G401 (cell line): ENCODE results near the gene AGTR1. TPM values are rescaled to one million over a fixed set of nuclear protein-coding genes. Genes with fewer than 3 reads are reported as not detected.

Source experiments
- DNase-seq: peaks from one replicate; pipeline ENCODE4 v3.0.0-alpha.2; 2015; ENCODE audit warnings: low spot score
- in situ Hi-C: cut with HindIII; loops from 2 replicates; pipeline ENCODE4 v1.10.0; 2016; ENCODE audit warnings: low sequenced_read_pairs, mixed read lengths
- total RNA-seq: library from RNA; depleted of rRNA; stranded (reverse); fragments of >200 nt; shearing (Covaris generic); gene quantifications from 2 replicates; pipeline ENCODE4 v1.2.3, GENCODE V29; 2014; rRNA removed

Gene AGTR1
- total RNA-seq: not detected in 2 replicates

- in situ Hi-C loops: no loop called here
- no peak for DNase-seq
These were observed at the start of gene AGTR1 for GRCh38 chr3:148697306-148698189. AGTR1 (plus strand) TSS chr3:148697903; CDS start chr3:148741036, 43,133 bp downstream.

DNA sequence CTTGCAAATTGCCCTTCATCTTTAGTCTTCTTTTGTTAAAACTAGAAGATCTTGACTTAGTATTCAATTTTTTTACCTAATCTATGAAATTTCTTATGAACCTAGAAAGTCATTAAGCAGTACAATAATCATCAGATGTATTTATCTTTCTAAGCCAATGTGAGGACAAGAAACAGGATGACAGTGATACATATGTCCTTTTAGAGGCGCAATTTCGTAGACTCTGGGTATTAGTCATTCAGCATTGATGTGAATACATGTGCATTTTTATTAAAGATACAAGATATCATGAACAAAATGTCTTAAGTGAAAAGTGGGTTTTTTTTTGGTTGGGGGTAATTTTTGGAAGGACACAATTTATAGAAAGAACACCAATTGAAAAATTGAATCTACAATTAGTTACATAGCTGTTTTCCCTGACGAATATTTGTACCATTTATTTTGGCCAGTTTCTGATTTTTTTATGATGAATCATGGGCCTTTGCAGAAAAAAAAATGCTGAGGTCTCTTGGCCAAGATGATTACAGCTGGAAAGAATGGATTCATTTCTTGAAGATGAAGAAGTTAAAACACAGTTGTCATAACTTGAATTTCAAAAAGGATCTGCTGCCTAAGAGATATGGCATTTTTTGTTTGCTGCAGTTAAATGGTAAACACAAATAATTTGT lies 48.9 kb upstream of the AGTR1 start:
- DNase-seq: no peak

DNA sequence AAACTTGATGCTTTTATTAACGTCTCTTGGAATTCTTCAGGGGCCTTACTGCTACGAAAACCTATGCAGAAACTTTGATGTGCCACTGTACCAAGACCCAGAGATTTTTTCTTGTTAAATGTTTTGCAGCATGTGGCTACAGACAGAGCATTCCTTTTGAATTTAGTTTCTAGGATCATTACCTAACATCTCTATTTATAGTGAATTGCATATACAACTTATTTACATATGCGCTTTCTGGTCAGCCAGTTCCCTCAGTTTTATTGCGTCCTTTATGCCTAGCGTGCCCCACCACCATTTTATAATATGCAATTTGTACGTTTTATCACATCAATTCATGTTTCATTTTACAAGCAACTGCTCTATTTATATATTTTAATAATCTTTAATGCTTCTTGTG lies 46.2 kb upstream of the AGTR1 start:
- in situ Hi-C loops: no loop called here
- DNase-seq: no peak

More for the DNA sequence above, 48.9 kb upstream of the AGTR1 start:
- in situ Hi-C loops: no loop called here

DNA sequence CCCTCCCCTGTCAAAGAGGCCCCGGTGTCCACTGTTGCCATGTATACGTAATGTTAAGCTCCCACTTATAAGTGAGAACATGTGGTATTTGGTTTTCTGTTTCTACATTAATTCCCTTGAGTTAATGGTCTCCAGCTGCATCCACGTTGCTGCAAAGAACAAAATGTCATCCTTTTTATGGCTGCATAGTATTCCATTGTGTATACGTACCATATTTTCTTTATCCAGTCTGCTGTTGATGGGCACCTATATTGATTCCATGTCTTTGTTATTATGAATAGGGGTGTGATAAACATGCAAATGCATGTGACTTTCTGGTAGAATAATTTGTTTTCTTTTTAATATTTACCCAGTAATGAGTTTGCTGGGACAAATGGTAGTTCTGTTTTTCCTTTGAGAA lies 43.3 kb upstream of the AGTR1 start:
- in situ Hi-C loops: no loop called here

DNA sequence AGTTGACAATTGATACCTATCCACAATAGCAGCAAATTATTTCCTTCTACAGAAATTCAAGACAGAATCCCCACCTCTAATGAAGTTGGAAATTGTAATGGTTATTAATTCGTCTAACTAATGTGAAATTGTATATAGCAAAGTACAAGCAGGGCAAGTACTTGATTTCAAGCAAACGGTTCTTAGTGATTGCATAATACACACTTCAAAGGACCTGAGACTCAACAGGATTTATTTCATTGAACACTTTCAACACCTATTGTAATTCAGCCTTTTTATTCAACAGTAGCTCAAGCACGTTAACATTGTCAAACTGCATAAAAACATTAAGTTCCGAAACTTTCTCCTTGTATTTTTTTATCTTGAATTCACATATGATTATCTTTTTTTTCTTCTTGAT lies 40.2 kb upstream of the AGTR1 start:
- DNase-seq: no peak
- in situ Hi-C loops: no loop called here

More for the DNA sequence above, 43.3 kb upstream of the AGTR1 start:
- no peak for DNase-seq

GRCh38 chr3:148659512-148659911 lies 38.2 kb upstream of the AGTR1 start:
- no peak for DNase-seq
- in situ Hi-C loops: no loop called here

GRCh38 chr3:148680289-148680688 lies 17.4 kb upstream of the AGTR1 start:
- DNase-seq: no peak
- in situ Hi-C loops: no loop called here

DNA sequence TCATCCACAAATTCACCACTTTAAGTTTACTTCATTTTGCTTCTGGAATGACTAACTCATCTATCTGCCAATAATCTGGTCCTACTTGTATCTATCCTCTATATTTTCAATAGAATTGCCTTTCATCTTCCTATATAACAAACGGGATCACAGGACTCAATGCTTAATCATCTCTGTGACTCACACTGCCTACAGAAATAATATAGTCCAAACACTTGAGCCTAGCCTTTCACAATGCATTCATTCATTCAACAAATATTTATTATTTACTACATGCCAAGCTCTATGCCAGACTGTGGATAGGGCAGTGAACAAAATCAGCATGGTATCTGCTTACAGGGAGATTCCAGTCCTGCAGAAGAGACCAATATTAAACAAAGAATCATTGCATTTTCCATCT lies 16.6 kb upstream of the AGTR1 start:
- DNase-seq: no peak
- in situ Hi-C loops: no loop called here

DNA sequence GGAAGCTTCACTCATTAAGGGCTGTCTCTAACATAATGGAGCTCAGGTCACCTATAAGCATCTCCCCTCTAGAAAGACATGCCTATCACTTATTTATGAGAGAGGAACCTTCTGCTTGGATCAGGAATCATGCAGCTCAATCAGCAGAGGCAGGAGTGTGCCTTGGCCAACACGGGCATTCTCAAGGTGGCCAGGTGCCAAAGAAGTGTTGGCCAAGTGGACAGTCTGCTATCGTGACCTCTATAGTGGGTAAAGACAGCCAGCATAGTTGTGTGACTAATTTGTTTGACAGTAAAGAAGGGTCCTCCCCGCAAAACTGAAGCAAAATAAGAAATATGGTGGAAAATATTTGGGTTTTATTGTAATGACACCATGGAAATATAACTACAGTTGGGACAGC lies 14.7 kb upstream of the AGTR1 start:
- peak; percentile 47 for DNase-seq
- in situ Hi-C loops: no loop called here

GRCh38 chr3:148694116-148694515 lies 3.6 kb upstream of the AGTR1 start:
- in situ Hi-C loops: no loop called here
- DNase-seq: no peak

DNA sequence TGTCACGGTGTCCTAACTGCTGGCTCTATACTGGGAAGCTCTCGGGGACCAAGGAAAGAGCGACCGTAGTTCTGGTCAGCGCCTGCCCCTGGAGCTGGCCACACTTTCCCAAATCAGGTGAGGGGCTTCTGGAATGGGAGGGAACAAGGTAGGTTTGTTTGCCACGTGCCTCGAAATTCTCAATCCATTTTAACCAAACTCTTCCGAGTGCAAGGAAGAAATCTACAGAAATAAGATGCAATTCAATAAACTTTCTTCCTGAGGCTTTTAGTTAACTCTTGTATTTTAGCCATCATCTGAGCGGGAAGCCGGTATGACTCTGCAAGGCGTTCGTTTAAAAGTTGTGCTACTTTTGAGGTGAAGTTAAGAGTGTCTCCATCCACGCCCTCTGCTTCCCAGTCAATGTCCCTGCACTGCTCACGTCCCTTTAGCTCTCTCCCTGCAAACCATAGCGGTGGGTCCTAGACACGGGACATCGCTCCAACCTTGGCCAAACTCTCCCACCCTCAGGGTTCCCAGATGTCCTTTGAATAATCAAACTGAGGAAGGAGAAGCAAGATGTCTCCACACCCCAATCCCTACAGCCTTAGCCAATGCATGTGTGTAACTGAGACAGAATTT lies 597 bp downstream of the AGTR1 start:
- no peak for DNase-seq
- in situ Hi-C loops: no loop called here

GRCh38 chr3:148705314-148705713 lies 7.6 kb downstream of the AGTR1 start:
- DNase-seq: no peak
- in situ Hi-C loops: no loop called here

DNA sequence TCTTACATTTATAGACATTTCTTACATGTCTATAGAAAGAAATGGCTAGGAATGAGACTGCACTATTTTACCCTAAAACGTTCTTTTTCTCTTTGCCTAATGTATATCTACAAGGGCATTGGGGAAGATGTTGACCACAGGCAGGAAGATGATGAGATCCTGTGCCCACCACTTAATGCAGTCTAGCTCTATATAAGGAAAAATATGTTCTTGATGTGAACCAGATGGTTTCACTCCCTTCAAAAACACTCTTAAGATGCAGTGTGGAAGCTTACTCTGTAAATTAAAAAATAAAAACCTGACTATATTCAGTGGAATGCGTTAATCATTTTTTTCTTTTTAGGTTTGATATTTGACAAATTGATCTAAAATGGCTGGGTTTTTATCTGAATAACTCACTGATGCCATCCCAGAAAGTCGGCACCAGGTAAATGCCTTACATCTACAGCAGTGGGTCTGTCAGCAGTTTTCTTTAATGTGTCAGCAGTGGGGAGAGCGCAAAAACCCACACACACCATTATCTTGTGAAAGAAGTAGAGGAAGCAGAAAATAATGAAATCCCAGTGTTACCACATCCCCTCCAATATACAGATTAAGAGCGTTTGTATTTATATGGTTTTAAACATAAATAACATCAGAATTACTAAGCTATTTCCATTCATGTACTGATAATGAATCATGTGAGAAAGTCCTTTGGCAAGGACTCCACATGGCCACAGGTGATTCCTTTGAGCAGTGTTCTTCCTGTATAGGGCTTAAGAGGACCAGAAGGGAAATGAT lies 10.1 kb downstream of the AGTR1 start:
- in situ Hi-C loops: no loop called here
- no peak for DNase-seq

DNA sequence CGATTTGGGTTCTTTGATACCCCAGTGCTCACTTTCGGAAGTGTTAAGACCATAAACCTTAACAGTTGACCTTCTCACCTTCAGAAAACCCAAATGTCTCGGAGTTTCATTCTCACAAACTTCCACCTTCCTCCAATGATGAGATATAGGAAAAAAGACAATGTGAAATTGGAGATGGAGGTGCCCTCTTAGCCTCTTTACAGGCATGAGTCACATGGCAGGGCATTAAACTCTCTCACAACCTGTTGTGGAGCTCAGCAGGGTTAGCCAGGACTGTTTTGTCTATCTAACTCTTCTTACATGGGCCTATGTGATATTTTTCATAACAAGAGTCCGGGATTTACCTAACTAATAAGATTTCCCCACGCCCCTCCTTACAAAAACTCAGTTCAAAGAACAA lies 10.7 kb downstream of the AGTR1 start:
- no peak for DNase-seq
- in situ Hi-C loops: no loop called here

DNA sequence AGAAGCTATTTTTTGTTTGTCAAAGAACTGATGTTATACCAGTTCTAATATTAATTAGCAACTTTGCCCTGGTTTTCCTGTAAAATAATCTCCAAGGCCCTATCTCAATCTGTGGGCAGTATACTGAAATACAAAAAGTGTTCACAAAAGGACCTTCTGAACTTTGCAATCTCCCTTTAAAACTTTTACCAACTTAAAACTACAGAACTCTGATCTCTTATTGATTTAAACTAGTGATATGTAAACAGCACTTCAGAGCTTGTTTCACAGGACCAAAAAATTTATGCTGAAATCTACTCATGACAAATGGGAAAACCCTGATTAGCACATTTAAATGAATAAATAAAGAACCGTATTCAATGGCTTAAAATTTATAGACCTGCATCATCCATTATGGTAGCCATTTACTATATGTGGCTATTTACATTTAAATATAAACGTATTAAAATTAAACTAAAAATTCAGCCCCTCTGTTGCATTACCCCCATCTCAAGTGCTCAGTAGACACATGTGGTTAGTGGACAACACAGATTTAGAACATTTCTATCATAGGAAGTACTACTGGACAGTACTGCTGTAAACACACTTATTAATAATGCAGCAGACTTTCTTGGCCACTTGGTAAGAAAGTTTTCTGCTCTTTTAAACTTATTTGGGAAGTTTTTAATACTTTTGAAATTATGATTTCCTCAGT lies 12.0 kb downstream of the AGTR1 start:
- in situ Hi-C loops: no loop called here
- no peak for DNase-seq

- no peak for DNase-seq
- in situ Hi-C loops: no loop called here
These were observed 13.0 kb downstream of the AGTR1 start for GRCh38 chr3:148710665-148711064.

DNA sequence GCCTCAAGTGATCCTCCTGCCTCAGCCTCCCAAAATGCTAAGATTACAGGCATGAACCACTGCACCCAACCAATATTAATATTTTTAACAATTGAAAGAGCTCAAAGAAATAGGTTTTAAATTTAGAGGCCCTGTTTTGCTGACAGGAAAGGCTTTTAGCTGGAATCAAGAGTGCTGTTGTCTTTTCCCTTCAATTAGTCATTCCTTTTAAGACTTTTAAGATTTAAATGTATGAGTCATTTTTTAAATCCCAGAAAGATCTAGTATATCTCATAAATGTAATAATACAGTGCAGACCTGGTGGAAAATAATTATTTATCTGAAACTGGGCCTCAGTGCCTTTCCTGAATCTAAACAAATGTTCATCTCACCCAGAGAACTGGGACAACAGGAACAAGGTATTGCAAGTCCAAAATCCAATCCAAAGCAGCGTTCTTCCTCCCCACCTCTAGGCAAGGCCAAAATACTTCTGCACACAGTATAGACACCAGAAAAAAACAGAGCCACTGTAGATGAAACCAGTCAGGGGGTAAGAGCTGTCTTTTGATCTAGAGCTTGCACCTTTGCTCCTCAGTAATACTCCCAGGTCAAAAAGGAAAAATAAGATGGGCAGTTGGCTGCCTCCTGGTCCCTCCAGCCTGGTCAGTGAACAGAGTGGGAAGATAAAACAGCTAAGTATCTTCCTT lies 14.4 kb downstream of the AGTR1 start:
- in situ Hi-C loops: no loop called here
- no peak for DNase-seq

DNA sequence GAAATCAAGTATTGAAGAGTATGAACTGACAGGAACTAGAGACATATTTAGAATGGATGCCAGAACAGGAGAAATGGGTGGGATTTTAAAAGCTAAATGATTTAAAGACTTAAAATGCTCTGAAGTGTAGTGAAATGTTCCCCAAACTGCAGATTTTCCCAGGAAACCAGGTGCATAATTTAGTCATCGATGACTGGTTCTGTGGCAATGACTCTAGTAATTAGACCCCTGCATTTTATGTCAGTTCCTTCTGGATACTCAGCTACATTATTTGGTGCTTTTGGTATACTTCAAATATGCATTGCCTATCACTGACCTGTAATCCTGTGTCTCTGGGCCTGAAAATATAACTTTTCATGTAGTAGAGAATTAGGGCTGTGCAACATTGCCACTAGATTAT lies 16.8 kb downstream of the AGTR1 start:
- in situ Hi-C loops: no loop called here
- DNase-seq: no peak
